ENCODE results near the gene TUBA8. TPM values are rescaled to one million over a fixed set of nuclear protein-coding genes. Genes with fewer than 3 reads are reported as not detected.
A peak's percentile ranks its signal among the peaks of the same experiment; 100 is the strongest.
"Not testable (repeated sequence)": the region's sequence is repeated elsewhere in the genome, so short reads cannot be mapped to it uniquely, and the experiment has no call there.

The TUBA8 gene
- total and polyA plus RNA-seq, 7 experiments from 2014 or later, result 0.33 to 3.5 (median 3.1) TPM

GRCh38 chr22:18130699-18131429, 20.3 kb downstream of the TUBA8 start:
- Histone ChIP-seq H3K9me3 (ENCODE audit: control insufficient read depth in 2 of 3, low read length in 3 of 3) (no peaks in the 10 kb centered on the region), H3K36me3 (ENCODE audit: control insufficient read depth in 2 of 3, insufficient read depth in 3 of 3, low read length in 3 of 3) (peaks cover 0 to 18% (median 0%) of the 10 kb centered on the region in 3 experiments), H3K4me3 (ENCODE audit: low read length) (no peak overlapping the region), H3K4me1 (ENCODE audit: control insufficient read depth in 2 of 2, insufficient read depth in 2 of 2, low read length in 2 of 2) (no peaks in the 10 kb centered on the region), H3K27ac (ENCODE audit: low read depth, low read length) (no peak overlapping the region), H3K27me3 (ENCODE audit: control insufficient read depth in 2 of 2, insufficient read depth in 2 of 2, low read length in 2 of 2) (no peaks in the 10 kb centered on the region)
- peaks cover 2 to 25% (median 10%) of the 10 kb centered on the region in 5 donors for H3K36me3 Mint-ChIP-seq
- intact Hi-C loops (cut with micrococcal nuclease), result no loop called here
- no peaks in the 10 kb centered on the region for H3K27me3 Mint-ChIP-seq
- H3K4me3 Mint-ChIP-seq, result no peak overlapping the region
- POLR2A ChIA-PET, result no interaction called here
- peaks cover 0 to 4% (median 0%) of the 10 kb centered on the region in 11 donors for H3K9me3 Mint-ChIP-seq
- peaks cover 0 to 2% (median 0%) of the 10 kb centered on the region in 7 donors for H3K4me1 Mint-ChIP-seq
- no peak for ATAC-seq
- no peak for DNase-seq
- CTCF ChIA-PET, result no interaction called here
- H3K27ac Mint-ChIP-seq, result peak overlapping the region in 2 of 9 donors; percentile 23 to 70

GRCh38 chr22:18133452-18133851, 22.8 kb downstream of the TUBA8 start:
- Mint-ChIP-seq H3K36me3 (peaks cover 0 to 24% (median 10%) of the 10 kb centered on the region in 5 donors), H3K4me3 (no peak overlapping the region), H3K27me3 (no peaks in the 10 kb centered on the region), H3K9me3 (peaks cover 0 to 4% (median 0%) of the 10 kb centered on the region in 11 donors), H3K27ac (peak overlapping the region in 1 of 9 donors; percentile 16), H3K4me1 (peaks cover 0 to 2% (median 0%) of the 10 kb centered on the region in 7 donors)
- Histone ChIP-seq H3K4me1 (ENCODE audit: control insufficient read depth in 2 of 2, insufficient read depth in 2 of 2, low read length in 2 of 2) (no peaks in the 10 kb centered on the region), H3K27me3 (ENCODE audit: control insufficient read depth in 2 of 2, insufficient read depth in 2 of 2, low read length in 2 of 2) (no peaks in the 10 kb centered on the region), H3K27ac (ENCODE audit: low read depth, low read length) (no peak overlapping the region), H3K36me3 (ENCODE audit: control insufficient read depth in 2 of 3, insufficient read depth in 3 of 3, low read length in 3 of 3) (peaks cover 0 to 10% (median 0%) of the 10 kb centered on the region in 3 experiments), H3K4me3 (ENCODE audit: low read length) (no peak overlapping the region), H3K9me3 (ENCODE audit: control insufficient read depth in 2 of 3, low read length in 3 of 3) (no peaks in the 10 kb centered on the region)
- ChIA-PET POLR2A (no interaction called here), CTCF (no interaction called here)
- no peak for ATAC-seq
- intact Hi-C loops (cut with micrococcal nuclease), result no loop called here
- DNase-seq, result no peak

- Histone ChIP-seq H3K4me1 (ENCODE audit: control insufficient read depth in 2 of 2, insufficient read depth in 2 of 2, low read length in 2 of 2) (no peaks in the 10 kb centered on the region), H3K36me3 (ENCODE audit: control insufficient read depth in 2 of 3, insufficient read depth in 3 of 3, low read length in 3 of 3) (no peaks in the 10 kb centered on the region), H3K27me3 (ENCODE audit: control insufficient read depth in 2 of 2, insufficient read depth in 2 of 2, low read length in 2 of 2) (no peaks in the 10 kb centered on the region), H3K27ac (ENCODE audit: low read depth, low read length) (no peak overlapping the region), H3K4me3 (ENCODE audit: low read length) (no peak overlapping the region), H3K9me3 (ENCODE audit: control insufficient read depth in 2 of 3, low read length in 3 of 3) (no peaks in the 10 kb centered on the region)
- peaks cover 0 to 2% (median 0%) of the 10 kb centered on the region in 11 donors for H3K9me3 Mint-ChIP-seq
- H3K27ac Mint-ChIP-seq, result no peak overlapping the region
- intact Hi-C loops (cut with micrococcal nuclease), result no loop called here
- H3K27me3 Mint-ChIP-seq, result no peaks in the 10 kb centered on the region
- H3K4me1 Mint-ChIP-seq, result no peaks in the 10 kb centered on the region
- ChIA-PET CTCF (no interaction called here), POLR2A (no interaction called here)
- peaks cover 0 to 31% (median 10%) of the 10 kb centered on the region in 5 donors for H3K36me3 Mint-ChIP-seq
- ATAC-seq (no peak), DNase-seq (no peak)
- H3K4me3 Mint-ChIP-seq, result no peak overlapping the region
Observed at GRCh38 chr22:18136563-18137320, 26.1 kb downstream of the TUBA8 start.

GRCh38 chr22:18141004-18141403, 30.4 kb downstream of the TUBA8 start:
- H3K27ac ChIP-seq (ENCODE audit: low read depth, low read length); H3K36me3 ChIP-seq (ENCODE audit: control insufficient read depth in 2 of 3, insufficient read depth in 3 of 3, low read length in 3 of 3); H3K4me3 ChIP-seq (ENCODE audit: low read length); H3K4me1 Mint-ChIP-seq; H3K27me3 Mint-ChIP-seq; H3K27me3 ChIP-seq (ENCODE audit: control insufficient read depth in 2 of 2, insufficient read depth in 2 of 2, low read length in 2 of 2); H3K9me3 Mint-ChIP-seq; ATAC-seq; H3K27ac Mint-ChIP-seq; H3K4me1 ChIP-seq (ENCODE audit: control insufficient read depth in 2 of 2, insufficient read depth in 2 of 2, low read length in 2 of 2); H3K9me3 ChIP-seq (ENCODE audit: control insufficient read depth in 2 of 3, low read length in 3 of 3); DNase-seq; CTCF ChIA-PET; intact Hi-C loops (cut with micrococcal nuclease); H3K4me3 Mint-ChIP-seq; POLR2A ChIA-PET: not testable (repeated sequence)
- peaks cover 4 to 35% (median 16%) of the 10 kb centered on the region in 5 donors for H3K36me3 Mint-ChIP-seq

GRCh38 chr22:18144105-18144504, 33.5 kb downstream of the TUBA8 start:
- Histone ChIP-seq H3K9me3 (ENCODE audit: control insufficient read depth in 2 of 3, low read length in 3 of 3) (no peaks in the 10 kb centered on the region), H3K27me3 (ENCODE audit: control insufficient read depth in 2 of 2, insufficient read depth in 2 of 2, low read length in 2 of 2) (no peaks in the 10 kb centered on the region), H3K4me3 (ENCODE audit: low read length) (no peak overlapping the region), H3K27ac (ENCODE audit: low read depth, low read length) (no peak overlapping the region), H3K4me1 (ENCODE audit: control insufficient read depth in 2 of 2, insufficient read depth in 2 of 2, low read length in 2 of 2) (peaks cover 0 to 5% of the 10 kb centered on the region in 2 donors), H3K36me3 (ENCODE audit: control insufficient read depth in 2 of 3, insufficient read depth in 3 of 3, low read length in 3 of 3) (no peaks in the 10 kb centered on the region)
- peaks cover 0 to 27% (median 16%) of the 10 kb centered on the region in 5 donors for H3K36me3 Mint-ChIP-seq
- H3K27me3 Mint-ChIP-seq, result no peaks in the 10 kb centered on the region
- no peak for DNase-seq
- peaks cover 9 to 23% (median 15%) of the 10 kb centered on the region in 7 donors for H3K4me1 Mint-ChIP-seq
- ChIA-PET CTCF (no interaction called here), POLR2A (no interaction called here)
- no peak overlapping the region for H3K27ac Mint-ChIP-seq
- intact Hi-C loops (cut with micrococcal nuclease), result no loop called here
- no peak for ATAC-seq
- no peak overlapping the region for H3K4me3 Mint-ChIP-seq
- H3K9me3 Mint-ChIP-seq, result peaks cover 0 to 2% (median 0%) of the 10 kb centered on the region in 11 donors

DNA sequence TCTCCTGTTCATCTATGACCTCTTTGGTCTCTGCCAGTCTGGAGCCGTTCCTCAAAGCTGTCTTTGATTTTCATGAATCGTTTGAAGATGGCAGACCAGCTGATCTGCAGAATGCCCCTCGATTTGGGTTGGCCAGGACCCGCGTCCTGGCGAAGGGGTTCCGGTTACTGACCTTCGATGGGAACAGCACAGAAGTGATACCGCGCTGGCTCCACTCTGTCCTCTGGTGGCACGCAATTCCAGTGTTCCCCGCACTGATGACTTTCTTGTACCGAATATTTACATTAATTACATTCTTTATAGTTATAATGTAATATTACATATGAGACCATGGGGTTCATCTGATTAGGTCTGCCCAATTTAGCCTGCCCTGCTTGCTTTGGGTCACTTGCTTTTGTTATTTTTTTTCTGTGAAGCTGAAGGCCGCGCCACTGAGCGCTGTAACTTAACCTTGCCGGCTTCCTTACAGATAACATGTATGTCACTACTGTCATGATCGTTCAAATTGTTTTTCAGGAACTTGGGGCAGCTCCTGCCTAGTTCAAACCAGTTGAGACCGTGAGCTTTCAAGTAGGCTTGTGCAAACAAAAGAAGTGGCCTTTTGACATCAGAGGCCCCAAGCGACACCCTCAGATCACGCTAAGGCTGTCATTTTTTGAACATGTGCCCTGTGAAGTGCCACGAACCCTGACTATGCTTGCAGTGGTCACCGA, 35.2 kb downstream of the TUBA8 start:
- peaks cover 9 to 15% of the 10 kb centered on the region in 2 donors for H3K4me1 ChIP-seq (ENCODE audit: control insufficient read depth in 2 of 2, insufficient read depth in 2 of 2, low read length in 2 of 2)
- H3K36me3 Mint-ChIP-seq, result peaks cover 0 to 18% (median 11%) of the 10 kb centered on the region in 5 donors
- ATAC-seq, result no peak
- H3K4me1 Mint-ChIP-seq, result peaks cover 17 to 36% (median 25%) of the 10 kb centered on the region in 7 donors
- DNase-seq, result no peak
- H3K4me3 ChIP-seq (ENCODE audit: low read length), result no peak overlapping the region
- H3K36me3 ChIP-seq (ENCODE audit: control insufficient read depth in 2 of 3, insufficient read depth in 3 of 3, low read length in 3 of 3), result no peaks in the 10 kb centered on the region
- H3K27me3 Mint-ChIP-seq, result no peaks in the 10 kb centered on the region
- H3K4me3 Mint-ChIP-seq, result no peak overlapping the region
- H3K27ac Mint-ChIP-seq, result peak overlapping the region in 3 of 9 donors; percentile 36 to 71 (median 48)
- H3K9me3 ChIP-seq (ENCODE audit: control insufficient read depth in 2 of 3, low read length in 3 of 3), result no peaks in the 10 kb centered on the region
- ChIA-PET POLR2A (no interaction called here), CTCF (no interaction called here)
- H3K9me3 Mint-ChIP-seq, result peaks cover 0 to 2% (median 0%) of the 10 kb centered on the region in 11 donors
- no peaks in the 10 kb centered on the region for H3K27me3 ChIP-seq (ENCODE audit: control insufficient read depth in 2 of 2, insufficient read depth in 2 of 2, low read length in 2 of 2)
- intact Hi-C loops (cut with micrococcal nuclease), result no loop called here
- H3K27ac ChIP-seq (ENCODE audit: low read depth, low read length), result no peak overlapping the region

Measured in naive thymus-derived CD4-positive, alpha-beta T cell (primary cell).